GM19193 (cell line): ENCODE results near the gene MRPL19.

Source experiments
- POLR2A ChIP-seq: IDR thresholded peaks from 4 replicates; pipeline ENCODE4 v1.6.1; 2011; ENCODE audit not compliant: insufficient read depth, insufficient read length; ENCODE audit errors: extremely low read depth

The MRPL19 gene

GRCh38 chr2:75637568-75637967 lies 9.0 kb upstream of the MRPL19 start:
- no peak for TF ChIP-seq POLR2A

- TF ChIP-seq POLR2A, result no peak
These were observed 5.9 kb upstream of the MRPL19 start for GRCh38 chr2:75640621-75641121.

DNA sequence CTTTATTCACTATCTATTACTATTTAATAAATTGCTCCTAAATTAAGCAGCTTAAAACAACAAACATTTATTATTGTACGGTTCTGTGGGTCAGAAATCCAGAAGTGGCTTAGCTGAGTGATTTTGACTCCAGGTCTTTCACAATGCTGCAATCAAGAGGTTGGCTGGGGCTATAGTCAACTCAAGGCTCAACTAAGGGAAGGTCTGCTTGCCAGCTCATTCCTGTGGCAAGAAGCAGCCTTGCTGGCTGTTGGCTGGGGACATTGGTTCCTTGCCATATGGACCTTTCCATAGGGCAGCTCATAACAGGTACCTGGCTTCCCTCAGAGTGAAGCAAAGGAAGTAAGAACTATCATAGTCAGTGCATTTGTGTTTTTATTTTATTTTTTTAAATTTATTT lies 5.0 kb upstream of the MRPL19 start:
- TF ChIP-seq POLR2A, result no peak

DNA sequence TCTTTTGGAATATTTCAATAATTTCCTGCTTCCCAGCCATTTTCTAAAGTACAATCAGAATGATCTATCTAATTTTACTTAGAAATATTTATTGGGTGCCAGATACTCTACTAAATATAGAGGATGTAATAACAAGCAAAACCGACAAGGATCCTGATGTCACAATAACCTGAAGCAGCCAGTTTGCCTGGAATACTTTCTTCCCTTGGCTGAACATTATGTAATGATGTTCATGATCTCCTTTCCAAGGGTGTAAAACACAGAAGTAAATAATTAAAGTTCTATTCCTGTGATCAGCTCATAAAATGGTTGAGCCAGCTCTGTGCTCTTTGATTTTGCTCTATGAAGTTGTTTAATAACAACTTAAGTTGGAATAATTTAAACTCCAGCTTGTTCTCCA lies 2.6 kb upstream of the MRPL19 start:
- no peak for TF ChIP-seq POLR2A

- no peak for TF ChIP-seq POLR2A
These were observed 940 bp upstream of the MRPL19 start for GRCh38 chr2:75645643-75646042.

GRCh38 chr2:75646090-75646582 lies 447 bp upstream of the MRPL19 start:
- no peak for TF ChIP-seq POLR2A

- TF ChIP-seq POLR2A, result no peak
These were observed 1.2 kb downstream of the MRPL19 start for GRCh38 chr2:75647771-75648170.

GRCh38 chr2:75654012-75654411 lies 7.4 kb downstream of the MRPL19 start:
- TF ChIP-seq POLR2A, result no peak

DNA sequence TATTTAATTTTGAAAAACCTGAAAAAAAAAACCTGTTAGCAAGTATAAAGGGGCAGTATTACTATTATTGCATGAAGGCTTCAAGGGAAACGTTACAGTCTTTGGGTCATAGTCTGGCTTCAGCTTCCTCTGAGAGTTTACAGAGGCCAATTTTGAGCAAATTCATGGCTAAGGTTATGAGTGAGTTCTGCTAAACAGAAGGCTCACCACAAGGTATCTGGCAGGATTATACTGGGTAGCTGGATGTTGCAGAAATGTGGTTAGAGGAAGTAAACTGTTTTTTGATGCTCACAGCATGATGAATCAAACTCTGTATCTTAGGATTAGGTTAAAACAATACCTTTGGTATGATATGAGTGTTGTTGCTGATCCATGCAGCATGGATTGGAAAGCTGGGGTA lies 9.3 kb downstream of the MRPL19 start:
- no peak for TF ChIP-seq POLR2A

GRCh38 chr2:75656563-75656962 lies 10.0 kb downstream of the MRPL19 start:
- no peak for TF ChIP-seq POLR2A

DNA sequence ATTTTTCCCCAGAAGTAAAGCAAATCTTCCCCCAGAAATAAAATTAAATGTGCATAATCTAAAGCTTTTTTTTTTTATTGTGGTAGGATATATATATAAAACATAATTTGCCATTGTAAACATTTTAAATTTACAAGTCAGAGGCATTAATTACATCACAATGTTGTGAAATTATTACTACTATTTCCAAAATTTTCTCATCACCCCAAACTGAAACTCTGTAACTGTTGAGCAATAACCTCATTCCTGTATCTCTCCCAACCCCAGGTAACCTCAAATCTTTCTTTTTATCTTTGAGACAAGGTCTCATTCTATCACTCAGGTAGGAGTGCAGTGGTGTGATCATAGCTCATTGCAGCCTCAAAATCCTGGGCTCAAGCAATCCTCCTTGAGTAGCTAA lies 11.2 kb downstream of the MRPL19 start:
- no peak for TF ChIP-seq POLR2A

- TF ChIP-seq POLR2A, result no peak
These were observed 20.3 kb downstream of the MRPL19 start for GRCh38 chr2:75666911-75667310.

DNA sequence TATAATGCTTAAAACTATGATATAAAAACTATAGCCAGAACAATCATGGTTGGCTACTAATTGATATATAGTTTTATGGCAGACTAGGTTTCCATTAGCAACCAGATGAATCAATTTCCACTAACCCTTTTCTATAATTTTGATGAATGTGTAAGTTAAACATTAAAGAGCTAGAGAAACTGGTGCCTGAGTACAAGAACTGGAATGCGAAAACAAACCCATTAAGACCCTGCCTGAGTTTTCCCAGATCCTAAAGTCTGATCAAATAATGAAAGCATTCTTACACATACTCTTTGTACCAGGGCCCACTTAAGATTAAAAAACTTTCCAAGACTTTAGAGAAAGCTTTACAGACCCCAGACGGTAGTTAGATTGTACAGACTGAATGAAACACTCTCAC lies 21.3 kb downstream of the MRPL19 start:
- no peak for TF ChIP-seq POLR2A

- no peak for TF ChIP-seq POLR2A
These were observed 29.3 kb downstream of the MRPL19 start for GRCh38 chr2:75675908-75676307.

DNA sequence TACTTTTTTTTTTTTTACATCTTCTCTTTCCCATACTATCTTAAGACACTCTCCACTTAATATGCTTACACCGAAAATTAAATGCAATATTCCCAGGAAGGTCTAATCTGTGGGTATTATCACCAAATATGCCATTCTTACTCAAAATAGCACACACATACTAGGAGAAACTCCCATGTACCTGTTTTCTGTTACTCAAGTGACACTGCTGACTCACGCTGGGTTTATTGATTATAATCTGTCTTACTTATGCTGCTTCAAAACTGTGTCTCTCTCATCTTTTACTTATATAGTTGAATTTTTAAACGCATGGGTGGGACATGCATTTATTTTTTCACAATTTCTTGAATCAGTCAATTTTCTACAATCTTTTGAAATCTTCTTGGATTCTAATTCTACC lies 29.9 kb downstream of the MRPL19 start:
- no peak for TF ChIP-seq POLR2A

DNA sequence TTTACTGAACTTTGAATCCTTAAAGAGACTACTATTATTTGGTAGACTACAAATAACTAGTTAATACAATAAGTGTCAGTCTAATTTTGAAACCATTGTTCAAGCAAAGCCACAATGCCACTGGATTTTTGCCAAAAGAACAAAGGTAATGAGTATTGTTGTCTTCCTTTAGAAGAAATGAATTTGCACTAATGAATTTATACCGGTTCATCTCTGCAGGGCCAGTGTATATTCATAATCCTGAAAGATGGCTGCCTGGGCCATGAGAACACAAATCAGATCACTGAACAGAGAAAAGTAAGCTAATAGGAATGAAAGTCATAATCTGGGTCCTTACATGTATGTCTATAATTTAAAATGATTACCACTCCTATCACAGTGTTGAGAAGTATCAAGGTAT lies 33.0 kb downstream of the MRPL19 start:
- TF ChIP-seq POLR2A, result no peak

GRCh38 chr2:75680402-75680801 lies 33.8 kb downstream of the MRPL19 start:
- no peak for TF ChIP-seq POLR2A
